HEK293T (cell line): ENCODE results near the gene TBC1D24.

ENCODE experiments used
- BHLHE40 ChIP-seq: fragments of 450-650 bp; IDR thresholded peaks from 2 replicates; pipeline ENCODE4 v1.6.1; 2016; ENCODE audit warnings: mild to moderate bottlenecking, moderate library complexity, borderline replicate concordance
- ELF4 ChIP-seq: fragments of 450-650 bp; IDR thresholded peaks from 2 replicates; pipeline ENCODE4 v1.6.1; 2017; ENCODE audit warnings: antibody characterized with exemption
- FOXA1 ChIP-seq: fragments of 450-650 bp; IDR thresholded peaks from 2 replicates; pipeline ENCODE4 v1.6.1; 2016; ENCODE audit warnings: mild to moderate bottlenecking
- FOXK2 ChIP-seq: fragments of 450-650 bp; IDR thresholded peaks from 2 replicates; pipeline ENCODE4 v1.6.1; 2016; ENCODE audit warnings: mild to moderate bottlenecking
- FOXM1 ChIP-seq: fragments of 450-650 bp; IDR thresholded peaks from 2 replicates; pipeline ENCODE4 v1.6.1; 2017; ENCODE audit warnings: mild to moderate bottlenecking, borderline replicate concordance
- HDGF ChIP-seq: fragments of 450-650 bp; IDR thresholded peaks from 2 replicates; pipeline ENCODE4 v1.6.1; 2017; ENCODE audit warnings: antibody characterized with exemption, borderline replicate concordance
- L3MBTL2 ChIP-seq: fragments of 450-650 bp; conservative IDR thresholded peaks from 2 replicates; pipeline ENCODE4 v1.6.1; 2016; ENCODE audit warnings: mild to moderate bottlenecking
- LEF1 ChIP-seq: fragments of 450-650 bp; IDR thresholded peaks from 2 replicates; pipeline ENCODE4 v1.6.1; 2017; ENCODE audit warnings: mild to moderate bottlenecking, borderline replicate concordance
- NFRKB ChIP-seq: fragments of 450-650 bp; IDR thresholded peaks from 2 replicates; pipeline ENCODE4 v1.6.1; 2016; ENCODE audit warnings: mild to moderate bottlenecking, moderate library complexity
- SP1 ChIP-seq: fragments of 450-650 bp; IDR thresholded peaks from 2 replicates; pipeline ENCODE4 v1.6.1; 2017
- SUZ12 ChIP-seq: fragments of 450-650 bp; IDR thresholded peaks from 2 replicates; pipeline ENCODE4 v1.6.1; 2016; ENCODE audit warnings: mild to moderate bottlenecking
- TARDBP ChIP-seq: fragments of 450-650 bp; IDR thresholded peaks from 2 replicates; pipeline ENCODE4 v1.6.1; 2016
- TF ChIP-seq, protein P1 (sequence below): fragments of 450-650 bp; IDR thresholded peaks from 2 replicates; pipeline ENCODE4 v1.6.1; 2016

DNA sequence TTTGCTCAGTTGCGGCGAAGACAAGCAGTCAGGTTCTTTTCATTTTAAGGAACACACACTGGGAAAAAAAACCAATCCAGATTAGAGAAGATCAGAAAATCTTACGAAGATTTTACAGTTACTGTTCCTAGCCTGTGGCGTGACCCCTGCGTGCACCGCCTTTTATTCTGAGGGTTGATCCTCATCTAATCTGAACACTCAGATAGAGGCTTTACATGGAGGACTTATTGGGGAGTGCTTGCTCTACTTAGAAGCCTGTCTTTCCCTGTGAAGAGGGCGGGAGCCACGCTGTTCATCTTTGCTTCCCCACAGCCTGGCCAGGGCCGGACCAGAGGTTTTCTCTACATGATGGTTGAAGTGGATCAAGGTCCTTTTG is 1.4 kb downstream of the TBC1D24 start:
- TF ChIP-seq TARDBP, result no peak
- TF ChIP-seq FOXM1, result no peak
- TF ChIP-seq LEF1, result no peak
- no peak for TF ChIP-seq FOXK2
- no peak for TF ChIP-seq FOXA1
- TF ChIP-seq SP1, result no peak
- no peak for TF ChIP-seq BHLHE40
- TF ChIP-seq SUZ12, result no peak
- TF ChIP-seq, protein P1, sequence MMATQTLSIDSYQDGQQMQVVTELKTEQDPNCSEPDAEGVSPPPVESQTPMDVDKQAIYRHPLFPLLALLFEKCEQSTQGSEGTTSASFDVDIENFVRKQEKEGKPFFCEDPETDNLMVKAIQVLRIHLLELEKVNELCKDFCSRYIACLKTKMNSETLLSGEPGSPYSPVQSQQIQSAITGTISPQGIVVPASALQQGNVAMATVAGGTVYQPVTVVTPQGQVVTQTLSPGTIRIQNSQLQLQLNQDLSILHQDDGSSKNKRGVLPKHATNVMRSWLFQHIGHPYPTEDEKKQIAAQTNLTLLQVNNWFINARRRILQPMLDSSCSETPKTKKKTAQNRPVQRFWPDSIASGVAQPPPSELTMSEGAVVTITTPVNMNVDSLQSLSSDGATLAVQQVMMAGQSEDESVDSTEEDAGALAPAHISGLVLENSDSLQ, result no peak
- no peak for TF ChIP-seq L3MBTL2
- TF ChIP-seq NFRKB, result no peak
- TF ChIP-seq ELF4, result no peak
- TF ChIP-seq HDGF, result no peak
